ENCODE measurements around the gene PIK3R5.

Gene PIK3R5

DNA sequence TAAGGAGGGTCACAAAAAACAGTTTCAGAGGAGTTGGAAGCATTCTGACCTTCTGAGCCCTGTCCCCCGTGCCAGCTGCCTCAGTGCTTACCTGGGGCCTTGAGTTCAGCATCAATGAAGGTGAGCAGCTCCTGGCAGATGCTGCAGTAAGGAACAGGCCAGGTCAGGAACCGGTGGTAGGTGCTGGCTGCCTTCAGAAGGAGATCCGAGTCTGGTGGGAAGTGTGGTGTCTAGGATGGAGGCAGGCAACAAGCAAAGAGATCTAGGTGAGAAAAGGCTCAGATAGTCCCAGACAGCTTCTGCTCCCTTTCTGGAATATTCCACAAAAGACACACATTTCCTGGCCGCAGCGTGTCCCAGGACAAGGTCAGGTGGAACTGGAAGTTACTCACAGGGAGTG, 60.8 kb downstream of the PIK3R5 start:
- H3K36me3 Mint-ChIP-seq (ENCODE audit: insufficient read depth), result peaks cover 97% of the 10 kb centered on the region
- ATAC-seq (replicated peaks) (no peak), DNase-seq (no peak)
- H3K4me1 Mint-ChIP-seq (ENCODE audit: low read depth in 2 of 2), result peaks cover 28 to 36% of the 10 kb centered on the region in 2 donors
- no peak overlapping the region for H3K4me3 Mint-ChIP-seq
- H3K9me3 Mint-ChIP-seq, result no peaks in the 10 kb centered on the region
- no peaks in the 10 kb centered on the region for H3K27me3 Mint-ChIP-seq
- peak overlapping the region; percentile 73 to 94 for H3K27ac Mint-ChIP-seq

DNA sequence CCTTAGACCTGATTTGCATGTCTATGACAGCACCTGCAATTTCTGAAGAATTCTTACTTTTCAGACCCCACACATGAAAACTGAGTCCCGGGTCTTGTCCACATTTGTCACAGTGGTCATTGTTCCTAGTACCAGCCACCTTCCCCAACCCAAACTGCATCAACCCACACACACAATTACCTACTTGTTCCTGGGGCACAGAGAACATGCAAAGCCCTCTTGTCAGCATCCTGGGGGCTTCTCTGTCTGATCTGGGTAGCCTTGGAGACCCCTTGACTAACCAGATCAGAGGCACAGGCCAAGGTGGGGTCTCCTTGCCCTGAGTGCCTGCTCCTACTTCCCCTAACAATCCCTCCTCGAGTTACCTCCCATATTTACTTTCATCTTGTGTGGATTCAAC, 61.3 kb downstream of the PIK3R5 start:
- Mint-ChIP-seq H3K27me3 (no peaks in the 10 kb centered on the region), H3K27ac (peak overlapping the region; percentile 73 to 94), H3K4me3 (no peak overlapping the region), H3K9me3 (no peaks in the 10 kb centered on the region), H3K4me1 (ENCODE audit: low read depth in 2 of 2) (peaks cover 30 to 39% of the 10 kb centered on the region in 2 donors), H3K36me3 (ENCODE audit: insufficient read depth) (peaks cover 99% of the 10 kb centered on the region)
- no peak for ATAC-seq (replicated peaks)
- no peak for DNase-seq

DNA sequence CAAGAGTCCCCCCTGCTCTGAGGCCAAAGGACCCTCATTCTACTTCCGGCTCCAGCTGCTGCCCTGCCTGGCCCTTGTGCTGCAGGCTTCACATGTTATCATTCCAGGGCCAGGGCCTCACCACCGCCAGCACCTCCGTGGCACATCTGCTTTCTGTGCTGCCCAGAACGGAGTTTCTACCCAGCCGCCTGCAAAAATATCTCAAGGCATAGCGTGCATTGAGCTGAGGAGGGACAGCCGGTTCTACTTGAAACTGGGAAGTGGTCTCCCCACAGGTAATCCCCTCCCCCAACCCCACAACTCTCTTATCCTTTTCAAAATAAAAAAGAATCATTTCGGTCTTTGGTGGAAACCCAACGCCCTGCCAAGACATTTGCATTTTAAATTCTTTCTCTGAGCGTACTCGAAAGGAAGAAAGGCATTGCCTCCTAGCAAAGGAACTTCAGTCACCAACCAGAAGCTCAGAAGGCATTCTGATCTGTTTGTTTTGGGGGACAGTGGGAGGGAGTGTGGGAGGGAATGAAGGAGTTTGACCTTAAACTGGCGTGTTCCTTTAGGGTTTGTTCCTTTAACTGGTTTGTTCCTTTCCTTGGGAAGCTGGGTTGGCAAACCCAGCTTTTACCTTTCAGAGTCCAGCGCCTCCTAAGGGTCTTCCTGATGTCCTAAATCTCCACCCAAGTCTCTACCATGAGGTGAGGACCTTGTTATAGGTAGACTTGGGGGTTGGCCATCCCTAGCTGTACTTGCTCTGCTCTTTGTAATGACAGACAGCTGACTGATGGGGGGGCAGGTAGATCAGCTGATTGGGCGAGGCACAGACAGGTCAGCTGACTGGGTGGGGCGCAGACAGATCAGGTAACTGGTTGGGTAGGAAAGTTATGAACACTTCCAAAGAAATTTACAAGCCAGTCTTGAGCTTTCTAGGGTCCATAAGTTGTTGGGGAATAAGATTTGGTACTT, 64.6 kb downstream of the PIK3R5 start:
- peak overlapping the region in 1 of 2 donors; percentile 21 for H3K4me3 Mint-ChIP-seq
- peaks cover 94% of the 10 kb centered on the region for H3K36me3 Mint-ChIP-seq (ENCODE audit: insufficient read depth)
- no peak for DNase-seq
- no peaks in the 10 kb centered on the region for H3K9me3 Mint-ChIP-seq
- no peaks in the 10 kb centered on the region for H3K27me3 Mint-ChIP-seq
- H3K4me1 Mint-ChIP-seq (ENCODE audit: low read depth in 2 of 2), result peaks cover 59 to 62% of the 10 kb centered on the region in 2 donors
- peak overlapping the region; percentile 92 for H3K27ac Mint-ChIP-seq
- no peak for ATAC-seq (replicated peaks)

DNA sequence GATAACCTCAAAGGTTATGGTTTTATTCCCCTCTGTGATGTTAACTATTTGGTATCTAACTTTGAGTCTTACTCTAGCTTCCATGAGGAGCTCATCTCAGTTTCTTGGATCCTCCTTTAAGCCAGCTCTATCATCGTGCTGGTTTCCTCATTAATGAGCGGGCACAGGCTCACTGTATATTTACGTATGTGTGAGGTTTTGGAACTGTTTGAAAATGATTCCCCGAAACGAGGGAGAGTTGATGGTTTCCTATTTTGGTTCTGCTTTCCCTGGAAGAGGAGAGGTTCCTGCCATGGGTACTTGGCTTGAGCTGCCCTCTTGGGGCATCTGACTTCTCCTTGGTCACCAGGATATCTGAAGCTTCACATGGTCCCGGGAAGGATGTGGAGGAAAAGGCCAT, 65.3 kb downstream of the PIK3R5 start:
- H3K27ac Mint-ChIP-seq, result peak overlapping the region; percentile 92
- H3K9me3 Mint-ChIP-seq, result no peaks in the 10 kb centered on the region
- peaks cover 93% of the 10 kb centered on the region for H3K36me3 Mint-ChIP-seq (ENCODE audit: insufficient read depth)
- DNase-seq (no peak), ATAC-seq (replicated peaks) (no peak)
- H3K4me1 Mint-ChIP-seq (ENCODE audit: low read depth in 2 of 2), result peaks cover 61 to 65% of the 10 kb centered on the region in 2 donors
- no peaks in the 10 kb centered on the region for H3K27me3 Mint-ChIP-seq
- H3K4me3 Mint-ChIP-seq, result peak overlapping the region in 1 of 2 donors; percentile 35

DNA sequence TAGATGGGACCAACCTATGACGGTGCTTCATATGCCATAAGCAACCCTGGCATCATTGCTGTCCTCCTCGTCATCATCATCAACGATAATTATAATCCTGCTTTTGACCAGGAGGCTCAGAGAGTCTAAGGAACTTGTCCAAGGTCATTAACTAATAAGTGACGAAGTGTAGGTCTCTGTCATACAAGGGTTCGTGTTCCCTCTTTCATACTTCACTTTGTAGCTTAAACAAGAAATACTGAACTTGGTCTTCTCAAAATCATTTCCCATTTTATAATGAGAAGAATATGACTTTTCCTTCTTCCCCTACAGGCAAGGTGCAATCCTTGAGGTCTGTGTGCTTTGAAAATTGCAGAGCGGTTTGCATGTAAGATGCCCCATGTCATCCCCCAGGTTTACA, 66.9 kb downstream of the PIK3R5 start:
- Mint-ChIP-seq H3K9me3 (no peaks in the 10 kb centered on the region), H3K36me3 (ENCODE audit: insufficient read depth) (peaks cover 86% of the 10 kb centered on the region), H3K27me3 (no peaks in the 10 kb centered on the region), H3K4me3 (peak overlapping the region; percentile 38 to 74), H3K4me1 (ENCODE audit: low read depth in 2 of 2) (peaks cover 61 to 63% of the 10 kb centered on the region in 2 donors), H3K27ac (peak overlapping the region; percentile 92)
- DNase-seq (no peak), ATAC-seq (replicated peaks) (no peak)

DNA sequence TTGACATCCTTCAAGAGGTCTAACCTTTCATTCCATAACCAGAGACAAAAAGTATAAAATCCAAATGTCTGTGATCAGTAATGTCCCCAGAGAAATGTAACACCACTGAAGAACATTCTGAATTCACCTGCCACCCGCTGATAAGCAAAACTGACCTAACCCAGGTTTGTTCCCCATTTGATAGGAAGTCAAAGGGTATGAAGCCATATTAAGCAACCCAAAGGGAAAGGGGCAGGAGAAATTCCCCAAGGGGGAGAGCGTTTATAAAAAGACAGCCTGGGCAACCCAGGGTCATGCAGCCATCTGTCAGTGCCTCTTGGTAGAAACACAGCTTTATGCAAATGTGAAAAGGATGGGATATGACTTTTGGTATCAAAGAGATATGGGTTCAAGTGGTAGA, 67.4 kb downstream of the PIK3R5 start:
- Mint-ChIP-seq H3K27ac (peak overlapping the region; percentile 92), H3K36me3 (ENCODE audit: insufficient read depth) (peaks cover 86% of the 10 kb centered on the region), H3K4me1 (ENCODE audit: low read depth in 2 of 2) (peaks cover 61 to 63% of the 10 kb centered on the region in 2 donors), H3K27me3 (no peaks in the 10 kb centered on the region), H3K9me3 (no peaks in the 10 kb centered on the region), H3K4me3 (peak overlapping the region; percentile 38 to 74)
- ATAC-seq (replicated peaks) (no peak), DNase-seq (no peak)

DNA sequence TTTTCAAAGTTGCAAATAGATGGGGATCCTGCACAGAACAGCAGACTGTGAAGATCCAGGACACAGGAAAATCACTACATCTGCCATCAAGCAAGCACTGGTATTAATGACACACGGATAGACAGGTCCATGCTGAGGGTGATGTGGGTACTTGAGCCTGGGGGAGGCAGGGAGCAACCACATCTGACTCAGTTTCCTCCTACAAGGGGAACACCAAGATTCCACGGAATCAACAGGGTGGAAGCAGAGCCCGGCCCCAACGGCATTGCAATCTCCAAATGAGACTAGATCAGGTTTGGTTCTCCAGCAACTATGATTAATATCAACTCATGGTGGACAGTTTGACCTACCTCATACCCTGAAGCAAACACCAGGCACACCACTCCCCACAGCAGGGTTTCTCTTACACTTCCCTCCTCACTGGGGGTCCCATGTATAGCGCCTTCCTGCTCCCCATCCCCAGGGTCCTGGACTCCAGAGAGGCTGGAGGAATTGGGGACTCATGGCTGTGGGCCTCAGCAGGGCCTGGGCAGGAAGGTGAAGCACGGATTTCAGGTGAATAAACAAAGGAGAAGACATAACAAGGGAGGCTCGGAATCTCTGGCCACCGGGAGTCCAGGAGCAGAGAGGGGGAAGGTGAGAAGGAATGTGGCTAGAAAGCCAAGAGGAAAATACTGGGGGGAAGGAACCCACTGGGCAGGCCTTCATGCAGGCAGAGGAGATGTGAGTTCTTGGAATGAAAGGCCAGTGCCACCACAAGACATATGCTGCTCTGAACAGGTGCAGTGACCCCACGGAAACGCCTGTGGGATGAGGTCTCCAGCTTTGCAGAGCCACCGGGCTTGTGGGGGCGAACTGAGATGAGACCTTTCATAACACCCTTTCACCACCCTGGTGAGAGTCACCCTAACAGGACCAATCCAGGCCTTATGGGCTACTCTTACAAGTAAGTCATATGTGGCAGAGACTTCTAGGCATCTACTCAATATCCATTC, 68.6 kb downstream of the PIK3R5 start:
- ATAC-seq (replicated peaks) (no peak), DNase-seq (no peak)
- peaks cover 86% of the 10 kb centered on the region for H3K36me3 Mint-ChIP-seq (ENCODE audit: insufficient read depth)
- H3K9me3 Mint-ChIP-seq, result no peaks in the 10 kb centered on the region
- H3K4me1 Mint-ChIP-seq (ENCODE audit: low read depth in 2 of 2), result peaks cover 65 to 73% of the 10 kb centered on the region in 2 donors
- H3K27ac Mint-ChIP-seq, result peak overlapping the region; percentile 92
- H3K4me3 Mint-ChIP-seq, result no peak overlapping the region
- no peaks in the 10 kb centered on the region for H3K27me3 Mint-ChIP-seq

DNA sequence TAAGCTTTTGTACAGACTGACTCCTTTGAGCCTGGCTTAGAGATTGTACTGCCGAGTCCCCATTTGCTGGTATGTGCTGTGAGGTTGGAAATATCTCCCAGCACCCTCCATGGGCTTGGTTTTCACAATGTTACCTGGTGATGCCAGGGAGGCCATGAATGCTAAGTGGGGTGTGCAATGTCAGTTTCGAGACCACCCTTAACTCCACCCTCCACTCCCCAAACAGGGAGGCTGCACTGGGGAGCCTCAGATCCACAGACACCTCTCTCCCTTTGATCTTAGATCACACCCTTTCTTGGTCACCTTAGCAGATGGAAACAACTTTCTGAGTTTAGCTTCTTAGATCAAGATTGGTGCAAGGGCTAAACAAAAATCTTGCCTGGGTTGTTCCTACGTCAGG, 69.4 kb downstream of the PIK3R5 start:
- Mint-ChIP-seq H3K27ac (peak overlapping the region; percentile 45 to 92), H3K9me3 (no peaks in the 10 kb centered on the region)

DNA sequence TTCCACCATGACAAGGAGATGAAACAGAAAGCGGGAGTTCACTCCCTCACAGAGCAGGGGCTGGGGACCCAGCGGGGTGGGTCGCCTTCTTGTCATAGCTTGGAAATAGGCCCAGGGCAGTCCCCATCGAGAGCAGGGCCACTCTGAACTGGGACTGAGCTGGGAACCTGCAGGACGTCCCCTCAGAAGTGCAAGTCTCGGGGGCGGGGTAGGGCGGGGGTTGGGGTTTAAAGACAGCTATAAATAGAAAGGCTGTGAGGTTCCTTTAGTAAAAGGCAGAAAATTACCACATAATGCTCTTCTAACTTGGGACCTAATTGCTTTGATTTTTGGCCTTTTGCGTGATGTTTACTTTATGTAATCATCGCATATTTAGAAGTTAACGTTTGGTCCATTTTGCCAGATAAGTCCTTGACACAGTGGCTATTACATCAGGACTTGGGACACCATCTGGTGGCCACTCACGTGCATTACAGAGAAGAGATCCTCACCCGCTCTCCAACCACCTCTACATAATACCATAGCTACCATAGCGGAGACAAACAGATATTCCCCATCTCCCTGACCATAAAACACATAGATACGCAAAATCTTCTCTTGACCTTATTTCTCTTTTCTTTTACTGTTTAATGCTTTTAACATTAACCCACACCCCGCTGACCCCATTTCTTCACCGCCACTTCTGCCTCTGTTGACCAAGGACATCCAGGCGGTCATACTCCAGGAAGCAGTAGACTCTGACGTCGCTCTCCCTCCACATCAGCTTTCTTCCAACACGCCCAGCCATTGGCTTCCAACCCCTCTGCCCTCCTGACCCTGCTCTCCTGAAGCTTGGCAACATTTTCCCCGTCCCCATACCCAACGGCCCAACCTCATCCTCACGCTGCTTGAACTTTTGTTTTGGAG, 70.6 kb downstream of the PIK3R5 start:
- peak overlapping the region; percentile 45 to 92 for H3K27ac Mint-ChIP-seq
- H3K36me3 Mint-ChIP-seq (ENCODE audit: insufficient read depth), result peaks cover 87% of the 10 kb centered on the region
- ATAC-seq (replicated peaks) (no peak), DNase-seq (peak in 2 of 3 experiments; percentile 31 to 37)
- no peaks in the 10 kb centered on the region for H3K9me3 Mint-ChIP-seq
- H3K27me3 Mint-ChIP-seq, result no peaks in the 10 kb centered on the region
- peak overlapping the region in 1 of 2 donors; percentile 2 for H3K4me3 Mint-ChIP-seq
- peaks cover 51 to 61% of the 10 kb centered on the region in 2 donors for H3K4me1 Mint-ChIP-seq (ENCODE audit: low read depth in 2 of 2)

More for the DNA sequence above, 69.4 kb downstream of the PIK3R5 start:
- peaks cover 58 to 67% of the 10 kb centered on the region in 2 donors for H3K4me1 Mint-ChIP-seq (ENCODE audit: low read depth in 2 of 2)
- DNase-seq (no peak), ATAC-seq (replicated peaks) (no peak)
- no peaks in the 10 kb centered on the region for H3K27me3 Mint-ChIP-seq
- H3K4me3 Mint-ChIP-seq, result no peak overlapping the region
- peaks cover 86% of the 10 kb centered on the region for H3K36me3 Mint-ChIP-seq (ENCODE audit: insufficient read depth)

DNA sequence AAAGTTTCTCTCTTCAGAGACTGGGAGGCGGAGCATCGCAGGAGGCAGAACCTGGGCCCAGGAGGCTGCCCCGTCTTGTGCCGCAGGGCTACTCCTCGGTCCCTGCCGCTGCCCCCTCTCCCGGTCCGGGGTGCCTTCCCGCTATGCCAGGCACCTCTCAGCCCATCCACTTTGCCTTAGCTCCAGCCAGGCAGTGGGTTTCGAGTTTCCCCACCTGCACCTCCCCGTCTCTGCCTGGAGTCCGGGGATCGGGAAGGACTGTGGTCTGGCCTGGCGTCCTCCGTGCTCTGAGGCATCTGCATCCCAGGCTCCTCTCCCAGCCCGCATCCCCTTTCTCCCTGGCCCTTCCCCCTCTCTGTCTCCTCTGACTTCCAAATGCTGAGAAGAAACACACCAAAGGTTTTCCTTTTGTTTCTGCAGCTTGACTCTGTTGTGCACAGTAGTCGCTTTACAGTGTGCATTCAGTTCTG, 71.3 kb downstream of the PIK3R5 start:
- Mint-ChIP-seq H3K27me3 (no peaks in the 10 kb centered on the region), H3K36me3 (ENCODE audit: insufficient read depth) (peaks cover 80% of the 10 kb centered on the region), H3K4me3 (no peak overlapping the region), H3K27ac (peak overlapping the region; percentile 54 to 92), H3K9me3 (no peaks in the 10 kb centered on the region), H3K4me1 (ENCODE audit: low read depth in 2 of 2) (peaks cover 48 to 58% of the 10 kb centered on the region in 2 donors)
- no peak for DNase-seq
- ATAC-seq (replicated peaks), result no peak

DNA sequence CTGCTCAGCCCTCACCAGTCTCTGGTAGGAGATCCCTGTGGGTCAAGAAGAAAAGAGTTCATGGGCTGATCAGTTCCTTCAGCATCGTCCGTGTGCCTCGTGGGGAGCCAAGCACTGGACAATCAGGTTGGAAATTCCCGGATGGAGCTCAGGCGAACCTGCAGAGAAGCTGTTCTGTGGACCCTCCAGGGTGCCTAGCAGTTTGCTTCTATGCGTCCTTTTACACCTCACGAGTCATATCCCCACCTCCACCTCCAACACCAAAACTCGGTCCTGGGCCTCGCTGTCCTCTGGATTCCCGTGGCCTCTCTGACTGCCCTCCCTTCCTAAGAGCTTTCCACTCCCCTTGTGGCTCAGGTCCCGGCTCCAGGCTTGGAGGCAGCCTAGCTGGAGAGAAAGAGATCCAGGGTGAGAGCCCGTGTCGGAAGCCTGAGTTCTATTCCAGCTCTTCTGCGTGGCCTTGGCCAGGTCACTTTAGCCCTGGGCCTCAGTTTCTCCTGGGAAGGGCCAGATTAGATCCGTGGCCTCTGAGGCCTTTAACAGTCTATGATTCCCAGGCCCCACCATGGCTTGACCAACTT, 71.8 kb downstream of the PIK3R5 start:
- ATAC-seq (replicated peaks) (no peak), DNase-seq (no peak)
- no peaks in the 10 kb centered on the region for H3K27me3 Mint-ChIP-seq
- H3K4me3 Mint-ChIP-seq, result no peak overlapping the region
- H3K27ac Mint-ChIP-seq, result peak overlapping the region; percentile 32 to 54
- peaks cover 43 to 53% of the 10 kb centered on the region in 2 donors for H3K4me1 Mint-ChIP-seq (ENCODE audit: low read depth in 2 of 2)
- peaks cover 80% of the 10 kb centered on the region for H3K36me3 Mint-ChIP-seq (ENCODE audit: insufficient read depth)
- no peaks in the 10 kb centered on the region for H3K9me3 Mint-ChIP-seq

DNA sequence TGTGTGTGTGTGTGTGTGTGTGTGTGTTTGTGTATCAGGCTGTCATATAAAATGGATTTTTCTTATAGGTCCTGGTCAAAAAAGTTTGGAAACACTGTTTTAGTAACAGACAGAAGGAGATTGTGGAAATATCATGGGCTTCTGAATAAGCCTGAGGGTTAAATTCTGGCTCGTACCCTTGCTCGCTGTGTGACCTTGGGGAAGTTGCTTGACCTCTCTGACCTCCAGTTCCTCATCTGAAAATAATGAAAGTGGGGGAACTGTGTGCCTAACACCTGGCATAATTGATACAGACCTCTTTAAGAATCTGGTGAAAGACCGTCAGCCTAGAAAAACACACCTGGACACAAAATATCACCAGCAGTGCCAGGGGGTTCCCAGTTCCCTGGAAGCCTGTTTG, 72.4 kb downstream of the PIK3R5 start:
- Mint-ChIP-seq H3K4me1 (ENCODE audit: low read depth in 2 of 2) (peaks cover 36 to 46% of the 10 kb centered on the region in 2 donors), H3K9me3 (no peaks in the 10 kb centered on the region), H3K4me3 (no peak overlapping the region), H3K27ac (peak overlapping the region in 1 of 2 donors; percentile 32), H3K36me3 (ENCODE audit: insufficient read depth) (peaks cover 74% of the 10 kb centered on the region), H3K27me3 (no peaks in the 10 kb centered on the region)
- DNase-seq (no peak), ATAC-seq (replicated peaks) (no peak)

All from effector memory CD8-positive, alpha-beta T cell (primary cell).